Measurements from ENCODE around the gene DUOXA2.

GRCh38 chr15:45146405-45146804, 32.3 kb downstream of the DUOXA2 start:
- TF ChIP-seq ZNF132 (tag by site-specific recombination; IDR thresholded peaks at IDR 0.05; ENCODE audit: borderline replicate concordance) (no peak), OSR2 (tag by site-specific recombination; IDR thresholded peaks at IDR 0.05) (no peak), ZNF114 (tag by site-specific recombination; IDR thresholded peaks at IDR 0.05) (no peak), ZNF341 (tag by site-specific recombination; IDR thresholded peaks at IDR 0.05; ENCODE audit: low read depth) (no peak)

All from HEK293 (cell line).